KBM-7 (cell line): Measurements from ENCODE around the gene ADRA2C.

ENCODE experiments used
- DNase-seq: peaks from one replicate; pipeline ENCODE4 v3.0.0-alpha.2; 2015
- in situ Hi-C: fragments of 300-500 bp; cut with MboI; formaldehyde crosslinking; loops from 2 replicates; pipeline ENCODE4 v1.14.3; 2020; ENCODE audit warnings: low sequenced_read_pairs, low pct_unique_long_range_greater_than_20kb, mixed read lengths

Gene ADRA2C

GRCh38 chr4:3773552-3774001 is 7.4 kb downstream of the ADRA2C start:
- DNase-seq = no peak
- in situ Hi-C loops = no loop called here

- in situ Hi-C loops = no loop called here
- DNase-seq = no peak
Measured at GRCh38 chr4:3774253-3774883, 8.2 kb downstream of the ADRA2C start.

GRCh38 chr4:3775005-3775404 is 8.8 kb downstream of the ADRA2C start:
- in situ Hi-C loops = no loop called here
- no peak for DNase-seq

- no peak for DNase-seq
- in situ Hi-C loops = no loop called here
Measured at GRCh38 chr4:3775576-3775975, 9.4 kb downstream of the ADRA2C start.

GRCh38 chr4:3776166-3777032 is 10.2 kb downstream of the ADRA2C start:
- in situ Hi-C loops = no loop called here
- DNase-seq = no peak

GRCh38 chr4:3777033-3777390 is 10.8 kb downstream of the ADRA2C start:
- no peak for DNase-seq
- in situ Hi-C loops = no loop called here

- no peak for DNase-seq
- in situ Hi-C loops = no loop called here
Measured at GRCh38 chr4:3777669-3778068, 11.5 kb downstream of the ADRA2C start.

- DNase-seq = no peak
- in situ Hi-C loops = no loop called here
Measured at GRCh38 chr4:3779509-3779908, 13.3 kb downstream of the ADRA2C start.

- no peak for DNase-seq
- in situ Hi-C loops = no loop called here
Measured at GRCh38 chr4:3780347-3781171, 14.4 kb downstream of the ADRA2C start.

GRCh38 chr4:3781193-3781886 is 15.2 kb downstream of the ADRA2C start:
- peak; percentile 33 for DNase-seq
- in situ Hi-C loops = no loop called here

GRCh38 chr4:3781997-3782930 is 16.1 kb downstream of the ADRA2C start:
- in situ Hi-C loops = no loop called here
- DNase-seq = no peak

GRCh38 chr4:3783693-3784306 is 17.6 kb downstream of the ADRA2C start:
- in situ Hi-C loops = no loop called here
- no peak for DNase-seq

GRCh38 chr4:3784454-3785291 is 18.5 kb downstream of the ADRA2C start:
- in situ Hi-C loops = no loop called here
- DNase-seq = no peak

GRCh38 chr4:3785292-3785565 is 19.0 kb downstream of the ADRA2C start:
- DNase-seq = no peak
- in situ Hi-C loops = no loop called here

- in situ Hi-C loops = no loop called here
- no peak for DNase-seq
Measured at GRCh38 chr4:3786196-3786869, 20.1 kb downstream of the ADRA2C start.

GRCh38 chr4:3787489-3788365 is 21.5 kb downstream of the ADRA2C start:
- DNase-seq = no peak
- in situ Hi-C loops = no loop called here
